C4-2B (cell line): ENCODE results near the gene RIMBP2.

ENCODE experiments used
- CTCF ChIP-seq: fragments of 450-650 bp; conservative IDR thresholded peaks from 2 replicates; pipeline ENCODE4 v1.5.1; 2017; ENCODE audit warnings: mild to moderate bottlenecking
- ZFX ChIP-seq: fragments of 450-650 bp; IDR thresholded peaks from 2 replicates; pipeline ENCODE4 v1.6.1; 2017

GRCh38 chr12:130712346-130713065 lies 3.6 kb downstream of the RIMBP2 start:
- TF ChIP-seq CTCF (no peak), ZFX (no peak)
